HG03378 (cell line): ENCODE measurements around the gene SPPL2B.
"Not testable (repeated sequence)": the region's sequence is repeated elsewhere in the genome, so short reads cannot be mapped to it uniquely, and the experiment has no call there.

Experiments used
- ATAC-seq: cut with Tn5 transposase; IDR thresholded peaks from one replicate; pipeline ENCODE4 v1.9.1; 2021; ENCODE audit warnings: mild to moderate bottlenecking, moderate library complexity; ENCODE audit not compliant: unreplicated experiment

SPPL2B gene

DNA sequence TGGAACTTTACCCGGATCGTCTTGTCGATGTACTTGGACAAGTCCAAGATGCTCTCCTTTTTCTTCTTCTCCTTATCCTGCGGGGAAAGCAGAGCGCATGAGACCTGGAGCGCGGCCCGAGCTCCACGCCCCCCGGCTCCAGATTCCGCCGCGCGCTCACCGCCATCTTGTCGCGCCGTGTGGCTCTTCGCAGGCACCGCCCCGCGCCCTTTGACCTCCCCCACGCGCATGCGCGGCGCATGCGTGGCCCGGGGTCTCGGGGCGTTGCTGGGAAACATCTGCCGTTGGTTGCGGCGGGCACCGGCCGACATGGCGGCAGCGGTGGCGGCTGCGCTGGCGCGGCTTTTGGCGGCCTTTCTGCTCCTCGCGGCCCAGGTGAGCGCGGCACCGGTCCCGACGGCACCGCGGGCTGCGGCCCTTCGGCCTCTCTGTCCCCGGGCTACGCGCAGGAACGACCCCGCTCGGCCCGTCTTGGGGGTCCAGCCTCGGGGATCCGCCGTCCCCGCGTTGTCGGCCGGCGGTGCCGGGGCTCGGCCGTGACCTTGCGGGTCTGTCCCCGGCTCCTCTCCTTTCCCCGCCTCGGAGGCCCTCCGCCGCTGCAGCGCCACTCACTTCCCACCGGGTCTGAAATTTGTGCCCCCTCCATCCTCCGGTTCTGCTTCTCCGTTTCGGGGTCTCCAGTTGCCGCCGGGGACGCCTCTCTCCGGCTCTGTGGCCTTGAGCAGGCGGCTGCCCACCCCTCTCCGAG lies at the start of gene SPPL2B, which contains the start of gene LSM7:
SPPL2B (plus strand) TSS at position 284 of the 748 bp plus-strand sequence; CDS start at position 310, 26 bp downstream.
LSM7 (minus strand) TSS at position 186 of the 748 bp plus-strand sequence; CDS start at position 166, 20 bp downstream.
- ATAC-seq: no peak

- no peak for ATAC-seq
These were observed 47.7 kb upstream of the SPPL2B start for GRCh38 chr19:2280633-2281264.

- not testable (repeated sequence) for ATAC-seq
These were observed 47.0 kb upstream of the SPPL2B start for GRCh38 chr19:2281265-2282061.

DNA sequence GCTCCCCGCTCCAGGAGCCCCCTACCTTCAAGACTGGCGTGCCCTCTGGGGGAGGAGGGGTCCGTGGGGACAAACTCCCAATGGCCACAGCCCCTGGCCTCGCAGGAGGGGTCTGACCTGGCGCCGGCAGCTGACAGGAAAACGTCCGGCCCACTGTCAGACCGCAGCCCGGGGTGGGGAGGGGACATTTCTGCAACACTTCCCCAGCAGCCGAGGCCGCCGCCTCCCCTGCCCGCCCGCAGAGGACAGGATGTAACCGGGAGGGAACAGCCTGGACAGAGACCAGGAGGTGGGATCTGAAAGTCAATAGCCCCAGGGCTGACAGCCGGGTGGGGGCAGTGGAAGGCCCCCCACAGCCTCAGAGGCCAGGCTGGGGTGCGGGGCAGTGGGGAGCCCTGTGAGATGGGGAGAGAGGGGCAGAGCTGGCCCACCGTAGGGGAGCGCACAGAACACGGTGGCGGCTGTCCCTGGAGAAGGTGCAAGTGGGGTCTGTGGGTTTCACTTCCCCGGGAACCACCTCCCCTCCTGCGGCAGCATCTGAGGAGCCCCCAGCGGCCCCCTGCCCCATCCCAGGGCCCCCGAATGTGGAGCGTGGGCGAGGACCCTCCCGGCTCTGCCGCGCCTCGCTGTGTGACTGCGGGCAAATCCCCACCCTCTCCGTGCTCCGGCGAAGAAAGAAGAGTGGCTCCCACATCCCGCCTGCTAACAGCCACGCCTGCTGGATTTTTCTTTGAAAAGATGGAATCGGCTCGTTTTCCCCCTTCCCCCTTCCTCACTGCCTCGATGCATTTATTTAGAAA lies 46.2 kb upstream of the SPPL2B start, which contains the start of gene PEAK3:
PEAK3 (minus strand) TSS at position 114 of the 800 bp plus-strand sequence. CDS start 1,244 bp downstream, outside the sequence.
- no peak for ATAC-seq

GRCh38 chr19:2282862-2283237 lies 45.6 kb upstream of the SPPL2B start:
- ATAC-seq: no peak

DNA sequence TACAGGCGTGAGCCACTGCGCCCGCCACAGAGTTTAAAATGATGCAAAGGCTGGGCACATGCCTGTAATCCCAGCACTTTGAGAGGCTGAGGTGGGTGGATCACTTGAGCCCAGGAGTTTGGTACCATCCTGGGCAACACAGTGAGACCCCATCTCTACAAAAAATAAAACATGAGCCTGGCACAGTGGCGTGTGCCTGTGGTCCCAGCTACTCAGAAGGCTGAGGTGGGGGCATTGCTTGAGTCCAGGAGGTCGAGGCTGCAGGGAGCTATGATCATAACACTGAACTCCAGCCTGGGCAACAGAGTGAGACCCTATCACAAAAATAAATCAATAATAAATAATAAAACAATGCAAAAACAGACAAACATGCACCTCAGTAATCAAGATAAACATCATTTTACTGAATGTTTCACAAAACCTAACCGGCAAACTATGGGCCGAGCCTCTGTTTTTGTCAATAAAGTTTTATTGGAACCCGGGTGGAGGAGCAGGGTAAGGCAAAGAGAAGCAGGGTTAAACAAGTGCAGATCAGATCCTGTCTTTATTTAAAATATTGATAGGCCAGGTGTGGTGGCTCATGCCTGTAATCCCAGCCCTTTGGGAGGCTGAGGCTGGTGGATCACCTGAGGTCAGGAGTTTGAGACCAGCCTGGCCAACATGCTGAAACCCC lies 44.5 kb upstream of the SPPL2B start:
- no peak for ATAC-seq

GRCh38 chr19:2286402-2287140 lies 41.9 kb upstream of the SPPL2B start:
- no peak for ATAC-seq

- ATAC-seq: no peak
These were observed 40.7 kb upstream of the SPPL2B start for GRCh38 chr19:2287585-2288337.

- no peak for ATAC-seq
These were observed 40.1 kb upstream of the SPPL2B start for GRCh38 chr19:2288338-2288817.

DNA sequence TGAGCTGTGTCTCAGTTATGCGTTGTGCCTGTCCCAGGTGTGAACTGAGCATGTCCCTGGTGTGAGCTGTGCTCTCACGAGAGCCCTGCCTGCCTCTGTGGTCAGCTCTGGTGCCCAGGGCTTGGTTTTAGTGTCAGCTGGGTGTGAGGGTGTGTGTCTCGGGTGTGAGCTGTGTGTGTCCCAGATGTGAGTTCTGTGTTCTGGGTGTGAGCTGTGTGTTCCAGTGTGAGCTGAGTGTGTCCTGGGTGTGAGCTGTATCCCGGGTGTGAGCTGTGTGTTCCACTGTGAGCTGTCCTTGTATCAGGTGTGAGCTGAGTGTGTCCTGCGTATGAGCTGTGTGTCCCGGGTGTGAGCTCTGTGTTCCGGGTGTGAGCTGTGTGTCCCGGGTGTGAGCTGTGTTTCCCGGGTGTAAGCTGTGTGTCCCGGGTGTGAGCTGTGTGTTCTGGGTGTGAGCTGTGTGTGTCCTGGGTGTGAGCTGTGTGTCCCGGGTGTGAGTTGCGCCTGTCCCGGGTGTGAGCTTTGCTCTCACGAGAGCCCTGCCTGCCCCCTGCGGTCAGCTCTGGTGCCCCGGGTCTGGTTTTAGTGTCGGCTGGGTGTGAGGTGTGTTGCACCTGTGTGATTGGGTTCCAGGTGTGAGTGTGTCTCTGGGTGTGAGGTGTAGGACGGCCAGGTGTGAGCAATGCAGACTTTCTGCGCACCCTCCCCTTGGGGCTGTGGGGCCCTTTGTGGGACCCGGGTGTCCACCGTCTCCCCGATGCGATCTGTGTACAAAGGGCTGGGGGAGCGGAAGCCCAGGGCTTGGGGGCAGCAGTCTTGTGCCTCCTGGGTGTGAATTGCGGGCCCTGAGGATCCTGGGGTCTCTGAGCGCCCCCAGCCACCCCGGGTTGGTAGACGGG lies 39.4 kb upstream of the SPPL2B start:
- no peak for ATAC-seq

GRCh38 chr19:2289714-2290435 lies 38.6 kb upstream of the SPPL2B start:
- no peak for ATAC-seq

- no peak for ATAC-seq
These were observed 37.9 kb upstream of the SPPL2B start for GRCh38 chr19:2290441-2291184.

DNA sequence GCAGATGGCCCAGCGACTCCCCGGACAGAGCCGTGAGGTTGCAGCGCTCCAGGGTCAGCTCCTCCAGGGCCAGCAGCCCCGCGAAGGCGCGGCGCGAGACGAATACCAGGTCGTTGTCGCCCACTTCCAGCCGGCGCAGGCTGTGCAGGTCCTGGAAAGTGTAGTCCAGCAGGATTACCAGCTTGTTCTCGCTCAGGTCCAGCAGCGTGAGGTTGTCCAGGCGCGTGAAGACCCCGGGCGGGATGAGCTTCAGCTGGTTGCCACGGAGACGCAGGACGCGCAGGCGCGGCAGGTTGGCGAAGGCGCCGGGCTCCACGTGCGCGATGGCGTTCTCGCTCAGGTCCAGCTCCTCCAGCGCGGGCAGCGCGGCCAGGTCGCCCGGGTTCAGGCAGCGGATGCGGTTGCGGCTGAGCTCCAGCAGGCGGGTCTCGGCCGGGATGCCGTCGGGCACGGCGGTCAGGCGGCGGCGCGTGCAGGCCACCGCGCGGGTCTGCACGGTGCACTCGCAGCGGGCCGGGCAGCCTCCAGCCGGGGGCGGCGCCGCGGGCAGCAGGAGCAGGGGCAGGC lies 37.2 kb upstream of the SPPL2B start:
- ATAC-seq: no peak

DNA sequence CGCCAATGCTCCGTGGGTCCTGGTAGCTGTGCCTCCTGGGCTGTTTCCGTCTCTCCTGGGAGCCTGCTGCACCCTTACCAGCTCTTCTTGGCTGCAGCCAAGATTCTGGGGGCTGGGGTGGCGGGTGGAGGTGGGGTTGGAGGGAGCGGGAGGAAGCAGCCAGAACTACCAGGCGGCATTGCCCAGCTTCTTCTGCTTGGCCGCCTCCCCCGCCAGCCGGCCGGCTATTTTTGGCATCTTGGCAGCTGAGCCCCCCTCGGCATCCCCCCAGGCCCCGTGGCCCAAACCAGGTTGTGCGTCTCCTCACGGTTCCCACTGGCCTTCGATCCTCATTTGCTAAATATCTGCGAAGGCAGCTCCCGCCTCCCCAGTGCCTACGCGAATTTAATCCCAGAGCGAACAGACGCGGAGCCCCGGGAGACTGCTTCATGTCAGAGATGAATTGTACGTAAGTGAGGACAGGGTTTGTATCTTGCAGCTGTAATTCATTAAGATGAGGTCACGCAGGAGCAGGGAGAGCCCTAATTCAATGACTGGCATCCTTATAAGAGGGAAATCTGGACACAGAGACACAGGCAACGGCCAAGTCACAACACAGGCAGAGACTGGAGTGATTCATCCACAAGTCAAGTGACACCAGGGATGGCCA lies 33.7 kb upstream of the SPPL2B start:
- ATAC-seq: no peak

GRCh38 chr19:2296141-2296540 lies 32.3 kb upstream of the SPPL2B start:
- no peak for ATAC-seq
